Large intestine (tissue), 12 donors: ENCODE measurements around the gene SAP130. TPM values are rescaled to one million over a fixed set of nuclear protein-coding genes. Genes with fewer than 3 reads are reported as not detected.

Source experiments
- DNase-seq, 2 donors: peaks; one replicate each; pipeline versions ENCODE4 v3.0.0 to v3.0.0-alpha.2; 2013
- H3K27ac ChIP-seq: one replicate; pipeline ENCODE4 v1.5.1; 2013; ENCODE audit warnings: low read length
- H3K27me3 ChIP-seq: 2 replicates; pipeline ENCODE4 v1.6.1; 2013; ENCODE audit warnings: low read length; ENCODE audit not compliant: control insufficient read depth, insufficient read depth
- H3K36me3 ChIP-seq: 2 replicates; pipeline ENCODE4 v1.6.1; 2013; ENCODE audit warnings: low read length; ENCODE audit not compliant: control insufficient read depth, insufficient read depth
- H3K4me1 ChIP-seq: one replicate; pipeline ENCODE4 v1.6.1; 2013; ENCODE audit warnings: low read length; ENCODE audit not compliant: control insufficient read depth, insufficient read depth
- H3K4me3 ChIP-seq: one replicate; pipeline ENCODE4 v1.5.1; 2013; ENCODE audit warnings: low read length
- H3K9me3 ChIP-seq: one replicate; pipeline ENCODE4 v1.6.1; 2013; ENCODE audit warnings: mild to moderate bottlenecking, low read depth, low read length, moderate library complexity; ENCODE audit not compliant: control insufficient read depth
- WGBS: methylation state at CpG from one replicate; pipeline ENCODE4 v1.1.5; 2013; ENCODE audit warnings: low lambda C conversion rate; ENCODE audit not compliant: insufficient coverage; 5-methylcytosine and 5-hydroxymethylcytosine counted together
- long read RNA-seq, 11 donors: transcript quantifications; one replicate each; lab custom pipeline, GENCODE V29; 2026
- polyA plus RNA-seq: library from polyadenylated mRNA; unstranded; fragments of 120-200 nt; gene quantifications from one replicate; pipeline ENCODE4 v1.2.1, GENCODE V29; 2013

The SAP130 gene
- polyA plus RNA-seq: 26.9 TPM
- long read RNA-seq, donor 1: 0 reads
- long read RNA-seq, donor 2, full-length matches to known transcripts: 2 of 2 reads
- long read RNA-seq, donor 2, partial matches to known transcripts: 0 of 2 reads
- long read RNA-seq, donor 2, other reads (novel, unspliced or antisense): 0 of 2 reads
- long read RNA-seq, donor 3: 0 reads
- long read RNA-seq, donor 4: 0 reads
- long read RNA-seq, donor 5: 0 reads
- long read RNA-seq, donor 6, partial matches to known transcripts: 14 of 14 reads
- long read RNA-seq, donor 6, other reads (novel, unspliced or antisense): 0 of 14 reads
- long read RNA-seq, donor 7: 0 reads
- long read RNA-seq, donor 8, full-length matches to known transcripts: 1 of 1 reads
- long read RNA-seq, donor 8, partial matches to known transcripts: 0 of 1 reads
- long read RNA-seq, donor 8, other reads (novel, unspliced or antisense): 0 of 1 reads
- long read RNA-seq, donor 9: 0 reads
- long read RNA-seq, donor 10: 0 reads
- long read RNA-seq, donor 11, full-length matches to known transcripts: 1 of 1 reads
- long read RNA-seq, donor 11, partial matches to known transcripts: 0 of 1 reads
- long read RNA-seq, donor 11, other reads (novel, unspliced or antisense): 0 of 1 reads

DNA sequence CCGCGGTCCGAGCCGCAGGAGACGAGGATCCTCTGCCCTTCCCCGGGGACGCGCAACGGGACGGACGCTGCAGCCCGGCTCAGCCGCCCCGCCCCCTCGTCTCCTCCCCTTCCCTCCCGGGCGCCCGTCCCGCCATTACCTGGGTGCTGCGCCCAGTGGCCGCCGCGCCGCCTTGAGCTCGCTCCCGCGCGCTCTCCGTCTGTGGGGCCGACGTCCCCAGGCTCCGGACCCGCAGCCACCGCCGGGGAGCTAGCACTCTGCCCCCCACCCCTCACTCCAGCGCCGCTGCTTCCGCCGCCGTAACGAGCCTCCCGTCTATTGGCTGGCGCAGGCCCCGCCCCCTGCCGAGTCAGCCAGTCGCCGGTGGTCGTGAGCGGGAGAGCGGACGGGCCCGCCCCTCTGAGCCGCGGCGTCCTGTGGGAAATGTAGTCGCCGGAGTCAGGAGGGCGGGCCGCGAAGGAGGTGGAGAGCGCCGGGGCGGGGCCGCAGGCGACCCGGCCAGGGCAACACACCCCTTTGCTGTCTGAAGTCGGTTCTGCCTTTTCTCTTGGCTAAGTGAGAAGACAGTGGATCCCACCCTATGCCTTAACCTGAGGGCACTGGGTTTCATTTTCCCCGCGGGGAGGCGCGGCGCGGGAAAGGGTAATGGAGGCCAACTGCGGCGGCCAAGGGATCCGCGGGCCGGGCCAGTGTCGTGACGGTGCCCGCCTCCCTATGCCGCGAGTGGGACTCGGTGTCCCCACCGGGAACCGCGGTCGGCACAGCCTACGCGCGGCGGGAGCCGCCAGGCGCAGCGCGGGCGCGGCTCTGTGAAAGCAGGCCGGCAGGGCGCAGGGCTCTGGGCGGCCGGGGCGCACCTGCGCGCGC, at the start of gene SAP130:
SAP130 (minus strand) TSS at position 259 of the 867 bp plus-strand sequence. CDS start 1,767 bp downstream, outside the sequence.
- Histone ChIP-seq H3K4me3 (peak within 1 kb of the TSS; percentile 93), H3K27ac (peak within 1 kb of the TSS; percentile 88), H3K4me1 (peaks cover 2% of the 10 kb centered on the region), H3K36me3 (peaks cover 4% of the 10 kb centered on the region), H3K27me3 (peaks cover 2% of the 10 kb centered on the region), H3K9me3 (no peaks in the 10 kb centered on the region)
- WGBS: no CpG with 5 or more reads among the region's 106 CpGs
- DNase-seq: peak; percentile 96 to 98

GRCh38 chr2:128076461-128077106, 48.7 kb upstream of the SAP130 start:
- no peak for DNase-seq
- Histone ChIP-seq H3K9me3 (no peaks in the 10 kb centered on the region), H3K4me3 (no peak overlapping the region), H3K36me3 (no peaks in the 10 kb centered on the region), H3K27ac (no peak overlapping the region), H3K27me3 (no peaks in the 10 kb centered on the region), H3K4me1 (no peaks in the 10 kb centered on the region)
- WGBS: 100% methylated on average over 1 of the region's 7 CpGs

GRCh38 chr2:128073278-128073677, 45.4 kb upstream of the SAP130 start:
- Histone ChIP-seq H3K27ac (no peak overlapping the region), H3K4me1 (no peaks in the 10 kb centered on the region), H3K4me3 (no peak overlapping the region), H3K36me3 (no peaks in the 10 kb centered on the region), H3K9me3 (no peaks in the 10 kb centered on the region), H3K27me3 (no peaks in the 10 kb centered on the region)
- WGBS: 100% methylated on average over 1 of the region's 3 CpGs
- DNase-seq: no peak

DNA sequence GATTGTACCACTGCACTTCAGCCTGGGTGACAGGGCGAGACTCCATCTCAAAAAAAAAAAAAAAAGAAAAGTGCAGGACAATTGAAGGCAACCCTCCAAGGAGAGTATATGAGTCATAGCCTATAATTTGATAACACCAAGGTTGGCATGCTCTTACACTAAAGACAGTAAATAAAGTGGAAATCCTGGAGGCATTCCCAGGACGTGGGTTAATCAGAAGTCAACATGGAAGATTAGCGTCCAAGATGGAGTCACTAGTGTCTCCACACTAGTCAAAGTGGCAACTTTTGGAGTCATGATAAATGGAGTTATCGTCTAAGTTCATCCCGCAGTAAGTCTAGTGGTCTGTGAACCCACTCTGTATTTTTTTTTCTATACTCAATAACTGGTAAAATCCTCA, 41.9 kb upstream of the SAP130 start:
- Histone ChIP-seq H3K4me3 (no peak overlapping the region), H3K9me3 (no peaks in the 10 kb centered on the region), H3K27me3 (no peaks in the 10 kb centered on the region), H3K4me1 (no peaks in the 10 kb centered on the region), H3K36me3 (no peaks in the 10 kb centered on the region), H3K27ac (no peak overlapping the region)
- DNase-seq: no peak
- no CpG with 5 or more reads among the region's 5 CpGs for WGBS

DNA sequence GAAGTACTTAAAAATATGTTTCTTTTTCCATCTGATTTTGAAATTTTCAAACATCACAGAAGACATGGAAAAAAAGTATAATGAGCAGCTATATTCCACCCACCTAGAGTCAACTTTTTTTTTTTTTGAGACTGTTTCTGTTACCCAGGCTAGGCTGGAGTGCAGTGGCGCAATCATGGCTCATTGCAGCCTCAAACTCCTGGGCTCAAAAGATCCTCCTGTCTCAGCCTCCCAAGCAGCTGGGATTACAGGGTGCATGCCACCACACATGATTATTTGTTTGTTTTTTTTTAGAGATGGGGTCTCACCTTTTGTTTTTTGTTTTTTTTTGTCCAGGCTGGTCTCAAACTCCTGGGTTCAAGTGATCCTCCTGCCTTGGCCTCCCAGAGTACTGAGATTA, 36.5 kb upstream of the SAP130 start:
- no peaks in the 10 kb centered on the region for H3K9me3 ChIP-seq
- no peak overlapping the region for H3K4me3 ChIP-seq
- H3K4me1 ChIP-seq: no peaks in the 10 kb centered on the region
- H3K27me3 ChIP-seq: no peaks in the 10 kb centered on the region
- no peak overlapping the region for H3K27ac ChIP-seq
- no peak for DNase-seq
- no peaks in the 10 kb centered on the region for H3K36me3 ChIP-seq
- no CpG with 5 or more reads among the region's 1 CpG for WGBS

DNA sequence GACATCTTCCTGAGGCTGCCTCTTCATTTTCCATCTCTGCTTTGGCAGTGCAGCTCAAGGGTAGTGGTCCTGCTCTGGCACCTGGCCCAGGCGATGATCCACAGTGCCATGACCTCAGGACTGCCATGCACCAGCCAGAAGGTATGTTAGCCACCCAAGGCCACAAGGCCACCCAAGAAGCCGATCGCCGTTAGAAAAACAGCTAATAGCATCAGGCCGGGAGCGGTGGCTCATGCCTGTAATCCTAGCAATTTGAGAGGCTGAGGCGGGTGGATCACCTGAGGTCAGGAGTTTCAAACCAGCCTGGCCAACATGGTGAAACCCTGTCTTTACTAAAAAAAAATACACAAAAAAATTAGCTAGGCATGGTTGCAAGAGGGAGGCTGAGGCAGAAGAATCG, 34.7 kb upstream of the SAP130 start:
- Histone ChIP-seq H3K4me3 (no peak overlapping the region), H3K27ac (no peak overlapping the region), H3K4me1 (no peaks in the 10 kb centered on the region), H3K27me3 (no peaks in the 10 kb centered on the region), H3K36me3 (no peaks in the 10 kb centered on the region), H3K9me3 (no peaks in the 10 kb centered on the region)
- DNase-seq: no peak
- no CpG with 5 or more reads among the region's 8 CpGs for WGBS

- no peak overlapping the region for H3K4me3 ChIP-seq
- no peak for DNase-seq
- H3K27ac ChIP-seq: no peak overlapping the region
- no peaks in the 10 kb centered on the region for H3K4me1 ChIP-seq
- H3K36me3 ChIP-seq: no peaks in the 10 kb centered on the region
- 20% methylated on average over 1 of the region's 2 CpGs for WGBS
- peaks cover 2% of the 10 kb centered on the region for H3K27me3 ChIP-seq
- no peaks in the 10 kb centered on the region for H3K9me3 ChIP-seq
These were observed 30.3 kb upstream of the SAP130 start for GRCh38 chr2:128058114-128058513.

GRCh38 chr2:128057334-128057733, 29.5 kb upstream of the SAP130 start:
- WGBS: no CpG with 5 or more reads among the region's 3 CpGs
- H3K27me3 ChIP-seq: peaks cover 3% of the 10 kb centered on the region
- H3K4me3 ChIP-seq: no peak overlapping the region
- H3K36me3 ChIP-seq: no peaks in the 10 kb centered on the region
- H3K9me3 ChIP-seq: no peaks in the 10 kb centered on the region
- no peaks in the 10 kb centered on the region for H3K4me1 ChIP-seq
- H3K27ac ChIP-seq: no peak overlapping the region
- DNase-seq: no peak

DNA sequence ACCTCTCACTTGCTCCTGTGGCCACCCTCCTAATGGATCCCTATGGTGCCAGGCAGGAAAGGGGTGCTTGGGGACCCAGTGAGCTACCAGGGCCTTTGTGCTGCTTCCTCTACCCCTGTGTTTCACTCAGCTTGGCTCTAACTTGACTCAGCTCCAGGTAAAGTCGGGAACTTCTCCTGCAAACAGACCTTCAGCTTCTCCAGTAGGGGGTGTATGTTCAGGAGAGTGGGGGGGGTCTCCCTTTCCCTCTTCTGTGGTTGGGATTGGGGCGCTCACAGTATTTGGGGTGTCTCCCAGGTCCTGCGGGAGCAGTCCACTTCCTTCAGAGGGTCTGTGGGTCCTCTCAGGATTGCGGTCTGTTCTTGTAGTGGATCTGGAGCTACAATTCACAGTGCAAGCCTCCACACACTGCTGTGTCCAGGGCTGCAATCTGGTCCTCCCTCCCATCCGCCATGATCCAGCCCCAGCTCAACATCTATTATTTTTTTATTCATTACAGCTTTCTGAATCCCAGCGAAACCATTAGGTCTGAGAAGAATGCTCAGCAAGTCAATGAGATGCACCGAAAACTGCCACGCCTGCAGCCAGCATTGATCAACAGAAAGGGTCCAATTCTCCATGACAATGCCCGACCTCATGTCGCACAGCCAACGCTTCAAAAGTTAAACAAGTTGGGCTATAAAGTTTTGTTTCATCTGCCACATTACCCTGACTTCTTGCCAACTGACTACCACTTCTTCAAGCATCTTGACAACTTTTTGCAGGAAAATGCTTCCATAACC, 26.4 kb upstream of the SAP130 start:
- WGBS: no CpG with 5 or more reads among the region's 11 CpGs

More for the DNA sequence above, 26.4 kb upstream of the SAP130 start:
- H3K36me3 ChIP-seq: no peaks in the 10 kb centered on the region
- H3K9me3 ChIP-seq: no peaks in the 10 kb centered on the region
- DNase-seq: no peak
- no peaks in the 10 kb centered on the region for H3K4me1 ChIP-seq
- H3K27ac ChIP-seq: no peak overlapping the region
- H3K27me3 ChIP-seq: peaks cover 3% of the 10 kb centered on the region
- H3K4me3 ChIP-seq: no peak overlapping the region
